K562 (cell line): ENCODE data around the gene RHOT1. TPM values are rescaled to one million over a fixed set of nuclear protein-coding genes. Genes with fewer than 3 reads are reported as not detected.

Experiments
- ATAC-seq: fragments of 200-7000 bp; cut with Tn5 transposase; 3 replicates; pipeline ENCODE4 v1.9.1; 2020; ENCODE audit warnings: moderate library complexity
- BruUV-seq: library from RNA; stranded (reverse); fragments of 400-500 nt; replicated peaks from 2 replicates; lab custom pipeline; 2021; lab: Mats Ljungman, UMichigan
- CTCF ChIA-PET: fragments of 300-600 bp; formaldehyde crosslinking; extraction: SDS; loops from one replicate; lab custom pipeline; 2021; ENCODE audit warnings: low intra/inter-chr PET ratio; lab: Yijun Ruan, JAX
- POLR2A ChIA-PET: fragments of 300-600, 350-650 bp; sonication (Branson Sonifier 250); formaldehyde crosslinking; extraction: SDS; loops from one replicate; lab custom pipeline; 2021; ENCODE audit warnings: antibody characterized with exemption, inconsistent platforms; lab: Yijun Ruan, JAX
- DNase-seq, 4 experiments: peaks; one replicate each; pipeline versions ENCODE4 v3.0.0 to v3.0.0-alpha.2; 2011 to 2018; ENCODE audit warnings: low spot score in 3 of 4, mixed read lengths in 3 of 4; ENCODE audit errors: extremely low read depth in 1 of 4
- FAIRE-seq: peaks from 2 replicates; lab custom pipeline; 2011; peaks lifted over from hg19 to GRCh38; lab: Jason Lieb, UNC
- H2AFZ ChIP-seq: 2 replicates; pipeline ENCODE4 v1.6.0; 2011; ENCODE audit warnings: low read depth, low read length, control low read depth, inconsistent platforms
- H3K27ac ChIP-seq: fragments of 200-600 bp; 3 replicates; pipeline ENCODE4 v1.8.0; 2011; ENCODE audit warnings: low read depth, mild to moderate bottlenecking, control low read depth, inconsistent platforms, low read length, moderate library complexity, mixed read lengths; ENCODE audit errors: extremely low read depth
- H3K27me3 ChIP-seq, 2 experiments: fragments of 300-600 bp in 1 of 2; 2 replicates in 1 of 2; 3 replicates in 1 of 2; pipeline versions ENCODE4 v1.6.0 to v1.8.0; 2011; ENCODE audit warnings: inconsistent platforms in 2 of 2, low read length in 2 of 2, mild to moderate bottlenecking in 1 of 2, mixed read lengths in 1 of 2, moderate library complexity in 1 of 2; ENCODE audit not compliant: control insufficient read depth in 2 of 2, insufficient read depth in 2 of 2
- H3K36me3 ChIP-seq: fragments of 300-600 bp; 3 replicates; pipeline ENCODE4 v1.8.0; 2011; ENCODE audit warnings: mild to moderate bottlenecking, low read length, inconsistent platforms; ENCODE audit not compliant: control insufficient read depth, insufficient read depth
- H3K4me1 ChIP-seq, 2 experiments: fragments of 200-600 bp in 1 of 2; replicated peaks in 1 of 2; 2 replicates in 1 of 2; 3 replicates in 1 of 2; pipeline versions ENCODE4 v1.5.1 to v1.8.0; 2011; ENCODE audit warnings: inconsistent platforms in 2 of 2, low read length in 2 of 2, mild to moderate bottlenecking in 1 of 2, mixed read lengths in 1 of 2, moderate library complexity in 1 of 2; ENCODE audit not compliant: control insufficient read depth in 2 of 2, insufficient read depth in 2 of 2
- H3K4me2 ChIP-seq: 2 replicates; pipeline ENCODE4 v1.6.1; 2011; ENCODE audit warnings: low read length, control low read depth, inconsistent platforms, mixed read lengths; ENCODE audit not compliant: insufficient read depth
- H3K4me3 ChIP-seq: fragments of 200-600 bp; sonication (generic), shearing (Covaris generic); 2 replicates; pipeline ENCODE4 v1.5.1; 2016; ENCODE audit warnings: control low read depth, inconsistent platforms
- H3K79me2 ChIP-seq: fragments of 200-600 bp; 3 replicates; pipeline ENCODE4 v1.8.0; 2011; ENCODE audit warnings: low read length, inconsistent platforms; ENCODE audit not compliant: control insufficient read depth, insufficient read depth
- H3K9ac ChIP-seq, 2 experiments: 2 replicates each; pipeline versions ENCODE4 v1.6.0 to v1.6.1; 2011; ENCODE audit warnings: low read depth in 2 of 2, low read length in 2 of 2, control low read depth in 1 of 2, inconsistent platforms in 1 of 2, mild to moderate bottlenecking in 1 of 2, mixed read lengths in 1 of 2; ENCODE audit not compliant: insufficient read depth in 1 of 2
- H3K9me1 ChIP-seq: one replicate; pipeline ENCODE4 v1.6.0; 2011; ENCODE audit warnings: inconsistent platforms, mild to moderate bottlenecking, low read length, moderate library complexity; ENCODE audit not compliant: control insufficient read depth, insufficient read depth
- H3K9me3 ChIP-seq: replicated peaks from 2 replicates; pipeline ENCODE4 v1.5.1; 2011; ENCODE audit warnings: low read depth, low read length, inconsistent platforms; ENCODE audit not compliant: control insufficient read depth, insufficient read depth
- H4K20me1 ChIP-seq: replicated peaks from 2 replicates; pipeline ENCODE4 v1.6.1; 2011; ENCODE audit warnings: low read length, inconsistent platforms, mixed read lengths; ENCODE audit not compliant: control insufficient read depth, insufficient read depth
- ADNP ChIP-seq: fragments of 200-800 bp; sonication (Bioruptor generic); IDR thresholded peaks from 2 replicates; pipeline ENCODE4 v1.6.1; 2016; ENCODE audit warnings: missing genetic modification characterization, missing compliant biosample characterization
- BCOR ChIP-seq: fragments of 450-650 bp; IDR thresholded peaks from 2 replicates; pipeline ENCODE4 v1.6.1; 2016
- CHD4 ChIP-seq: fragments of 200-600 bp; sonication (generic); IDR thresholded peaks from 3 replicates; pipeline ENCODE4 v1.6.1; 2012; ENCODE audit warnings: low read depth, mild to moderate bottlenecking, mixed read lengths, low read length, inconsistent platforms; ENCODE audit not compliant: insufficient read depth, insufficient replicate concordance, poor library complexity, severe bottlenecking
- GABPA ChIP-seq: fragments of 200-800 bp; sonication (Bioruptor generic); conservative IDR thresholded peaks from 2 replicates; pipeline ENCODE4 v1.6.1; 2016; ENCODE audit warnings: low read depth, missing genetic modification characterization, missing compliant biosample characterization
- KDM1A ChIP-seq, 2 experiments: fragments of 450-650 bp; IDR thresholded peaks; 2 replicates each; pipeline ENCODE4 v1.6.1; 2016; ENCODE audit warnings: mild to moderate bottlenecking in 2 of 2
- RBM25 ChIP-seq: fragments of 200-400 bp; formaldehyde crosslinking; IDR thresholded peaks from 2 replicates; pipeline ENCODE4 v1.6.1; 2018; ENCODE audit warnings: low read length, low read depth, moderate library complexity; ENCODE audit not compliant: severe bottlenecking
- ZNF124 ChIP-seq: sonication (generic); formaldehyde crosslinking; IDR thresholded peaks from 2 replicates; pipeline ENCODE4 v1.8.1; 2022; ENCODE audit warnings: missing genetic modification reagents
- WGBS: fragments of 100-300 bp; shearing (Covaris generic); methylation state at CpG from one replicate; pipeline ENCODE4 v1.1.6; 2016; ENCODE audit warnings: low coverage, mixed read lengths; ENCODE audit not compliant: insufficient coverage; ENCODE audit errors: missing lambda C conversion rate; 5-methylcytosine and 5-hydroxymethylcytosine counted together
- in situ Hi-C: fragments of 300-500 bp; cut with MboI; formaldehyde crosslinking; loops from 4 replicates; pipeline ENCODE4 v1.15.0; 2018; ENCODE audit warnings: inconsistent platforms, mixed read lengths
- intact Hi-C: fragments of 100-400 bp; cut with micrococcal nuclease; formaldehyde crosslinking; loops from 2 replicates; pipeline ENCODE4 v1.14.2; 2022
- polyA plus RNA-seq, 8 experiments: library from polyadenylated mRNA; depleted of rRNA in 4 of 8; stranded (reverse) in 5 of 8; unstranded in 3 of 8; fragments of >200 nt; fragmentation: Nextera tagmentation in 2 of 8; fragmentation: Illumina TruSeq in 1 of 8; extraction: Ambion mirVana in 2 of 8; extraction: Trizol in 1 of 8; gene quantifications; 2 replicates each; pipeline versions ENCODE4 v1.2.1 to v1.2.3, GENCODE V29; 2011 to 2014; ENCODE audit warnings: inconsistent platforms in 1 of 8, missing spikeins in 1 of 8
- total RNA-seq, 7 experiments: library from RNA; depleted of rRNA in 6 of 7; stranded (reverse); fragments of >200 nt in 6 of 7; fragmentation: Illumina TruSeq in 2 of 7; extraction: Trizol in 2 of 7; gene quantifications; 2 replicates each; pipeline versions ENCODE4 v1.2.1 to v1.2.3, GENCODE V29; 2011 to 2021; ENCODE audit warnings: low replicate concordance in 1 of 7

The RHOT1 gene
- total and polyA plus RNA-seq, 9 of the 15 experiments (the other 6 are each of a cell fraction or from before 2014, with no cell fraction given), result 23.0 to 101 (median 32.2) TPM

- no peak overlapping the region for H2AFZ ChIP-seq
- no peak for ATAC-seq
- H3K36me3 ChIP-seq, result no peaks in the 10 kb centered on the region
- intact Hi-C loops, result no loop called here
- POLR2A ChIA-PET, result interaction anchor here (0.7 to 2.1 kb wide), 5 partner anchors 10 to 77 kb away, joined by 3 to 7 read pairs (median 3); no protein-coding TSS in a partner anchor
- no peak overlapping the region for H3K9ac ChIP-seq
- no peaks in the 10 kb centered on the region for H3K9me3 ChIP-seq
- 56% methylated on average over 8 of the region's 8 CpGs for WGBS
- TF ChIP-seq ZNF124 (CRISPR knock-in tag), result no peak
- peak; percentile 67 for TF ChIP-seq CHD4
- TF ChIP-seq BCOR, result peak; percentile 88
- peak; percentile 85 for TF ChIP-seq RBM25
- TF ChIP-seq GABPA (tag), result no peak
- TF ChIP-seq ADNP (tag), result peak; percentile 70; the same call in 1 of the 2 replicates
- TF ChIP-seq KDM1A (IDR thresholded peaks at IDR 0.05), result peak; percentile 62 to 68
- TF ChIP-seq, all 486 proteins: peak for 5
- FAIRE-seq (no peak), DNase-seq (no peak)
- no peak overlapping the region for H3K4me2 ChIP-seq
- peaks cover 28 to 36% of the 10 kb centered on the region in 2 experiments for H3K27me3 ChIP-seq
- CTCF ChIA-PET, result no interaction called here
- H3K4me3 ChIP-seq, result no peak overlapping the region
- BruUV-seq, result no TSS peak
- peaks cover 8 to 17% of the 10 kb centered on the region in 2 experiments; a peak in 4 of 5 replicates for H3K4me1 ChIP-seq
- in situ Hi-C loops, result no loop called here
- no peak overlapping the region for H3K27ac ChIP-seq
- no peaks in the 10 kb centered on the region for H3K79me2 ChIP-seq
- H3K9me1 ChIP-seq, result no peaks in the 10 kb centered on the region
- peaks cover 12% of the 10 kb centered on the region for H4K20me1 ChIP-seq
Observed at GRCh38 chr17:32271844-32272243, 129.5 kb downstream of the RHOT1 start.
